C4-2B (cell line): ENCODE measurements around the gene DNAJC1.

Experiments used
- ZFX ChIP-seq: fragments of 450-650 bp; IDR thresholded peaks from 2 replicates; pipeline ENCODE4 v1.6.1; 2017
- TF ChIP-seq, protein P1 (sequence below): fragments of 450-650 bp; conservative IDR thresholded peaks from 2 replicates; pipeline ENCODE4 v1.5.1; 2017; ENCODE audit warnings: mild to moderate bottlenecking

DNA sequence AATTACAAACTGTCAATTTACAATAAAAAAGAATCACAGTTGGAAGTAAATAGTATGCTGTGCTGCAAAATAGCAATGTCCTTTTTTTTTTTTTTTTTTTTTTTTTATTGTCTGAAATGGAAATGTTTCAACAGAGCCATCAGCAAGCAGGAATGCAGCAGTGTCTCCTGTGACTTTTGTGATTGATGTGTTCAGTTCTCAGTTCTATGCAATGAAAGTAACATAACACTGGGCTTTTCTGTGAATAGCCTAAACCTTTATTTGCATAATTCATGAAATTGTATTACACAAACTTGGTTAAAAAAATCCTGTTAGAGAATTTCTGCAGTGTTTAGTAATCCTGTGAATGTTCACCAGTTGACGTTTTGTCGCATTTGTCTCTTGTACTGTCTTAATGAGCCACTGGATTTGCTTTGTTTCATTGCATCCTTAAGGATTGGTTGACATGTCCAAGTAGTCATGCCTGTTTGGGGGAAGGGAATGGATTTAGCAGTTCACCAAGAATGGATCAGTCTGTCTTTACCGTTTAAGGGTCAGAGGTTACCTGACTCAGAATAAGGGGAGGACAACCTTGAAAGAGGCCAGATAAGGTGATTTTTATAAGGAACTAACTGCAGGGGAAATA is 276.8 kb downstream of the DNAJC1 start:
- TF ChIP-seq, protein P1, sequence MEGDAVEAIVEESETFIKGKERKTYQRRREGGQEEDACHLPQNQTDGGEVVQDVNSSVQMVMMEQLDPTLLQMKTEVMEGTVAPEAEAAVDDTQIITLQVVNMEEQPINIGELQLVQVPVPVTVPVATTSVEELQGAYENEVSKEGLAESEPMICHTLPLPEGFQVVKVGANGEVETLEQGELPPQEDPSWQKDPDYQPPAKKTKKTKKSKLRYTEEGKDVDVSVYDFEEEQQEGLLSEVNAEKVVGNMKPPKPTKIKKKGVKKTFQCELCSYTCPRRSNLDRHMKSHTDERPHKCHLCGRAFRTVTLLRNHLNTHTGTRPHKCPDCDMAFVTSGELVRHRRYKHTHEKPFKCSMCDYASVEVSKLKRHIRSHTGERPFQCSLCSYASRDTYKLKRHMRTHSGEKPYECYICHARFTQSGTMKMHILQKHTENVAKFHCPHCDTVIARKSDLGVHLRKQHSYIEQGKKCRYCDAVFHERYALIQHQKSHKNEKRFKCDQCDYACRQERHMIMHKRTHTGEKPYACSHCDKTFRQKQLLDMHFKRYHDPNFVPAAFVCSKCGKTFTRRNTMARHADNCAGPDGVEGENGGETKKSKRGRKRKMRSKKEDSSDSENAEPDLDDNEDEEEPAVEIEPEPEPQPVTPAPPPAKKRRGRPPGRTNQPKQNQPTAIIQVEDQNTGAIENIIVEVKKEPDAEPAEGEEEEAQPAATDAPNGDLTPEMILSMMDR = no peak
- no peak for TF ChIP-seq ZFX
